HG03457 (cell line): Measurements from ENCODE around the gene KCNIP1.

Experiments
- ATAC-seq: cut with Tn5 transposase; IDR thresholded peaks from one replicate; pipeline ENCODE4 v1.9.1; 2021; ENCODE audit warnings: moderate number of reproducible peaks; ENCODE audit not compliant: unreplicated experiment

The KCNIP1 gene

DNA sequence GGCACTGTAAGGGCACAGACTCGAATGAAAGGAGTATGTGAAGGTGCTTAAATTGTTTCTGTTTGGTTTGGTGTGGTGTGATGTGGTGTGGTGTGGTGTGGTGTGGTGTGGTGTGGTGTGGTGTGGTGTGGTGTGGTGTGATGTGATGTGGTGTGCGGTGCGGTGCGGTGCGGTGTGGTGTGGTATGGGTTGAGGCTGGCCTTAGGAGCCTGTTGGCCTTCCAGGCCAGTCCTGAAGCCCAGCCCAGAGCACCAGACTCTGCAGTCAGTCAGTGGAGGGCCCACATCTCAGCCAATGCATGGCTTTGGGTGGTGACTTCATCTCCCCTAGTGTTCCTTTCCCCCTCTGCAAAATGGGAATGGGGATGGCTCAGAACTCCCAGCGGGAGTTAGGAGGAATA lies 85.8 kb downstream of the KCNIP1 start:
- no peak for ATAC-seq

DNA sequence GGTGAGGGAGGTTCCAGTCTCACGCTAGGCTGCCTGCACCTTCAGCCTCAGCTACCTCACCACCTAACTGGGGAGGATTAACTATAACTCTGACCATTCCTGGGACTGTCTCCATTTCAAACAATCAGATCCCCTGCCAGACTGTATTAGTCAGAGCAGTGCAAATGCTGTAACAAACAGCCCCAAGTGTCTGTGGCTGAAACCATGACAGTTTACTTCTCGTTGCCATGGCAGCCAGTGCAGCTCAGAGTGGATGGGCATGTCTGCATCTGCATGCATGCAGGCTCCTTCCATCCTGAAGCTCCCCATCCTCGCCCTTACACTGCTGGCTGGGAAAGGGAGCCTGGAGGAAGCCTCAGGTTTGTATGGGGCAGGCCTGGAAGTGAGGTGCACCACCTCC lies 86.7 kb downstream of the KCNIP1 start:
- ATAC-seq: no peak

DNA sequence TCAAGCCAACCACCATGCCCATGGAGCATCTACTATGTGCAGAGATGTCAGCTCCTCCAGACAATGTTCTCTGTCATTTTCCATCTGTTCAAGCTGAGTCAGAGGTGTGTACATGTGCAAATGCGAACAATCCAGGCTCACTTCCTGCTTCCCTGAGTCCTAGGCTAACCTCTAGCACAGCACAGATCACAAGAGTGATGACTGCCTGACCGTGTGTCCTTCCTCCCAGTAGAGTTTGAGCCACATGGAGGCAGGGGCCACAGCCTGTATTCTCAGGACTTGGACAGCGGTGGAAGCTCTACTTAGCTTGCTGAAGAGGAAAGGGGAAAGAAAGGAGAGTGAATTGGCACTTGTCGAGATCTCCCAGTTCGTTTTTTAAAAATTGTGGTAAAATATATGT lies 87.2 kb downstream of the KCNIP1 start:
- no peak for ATAC-seq

DNA sequence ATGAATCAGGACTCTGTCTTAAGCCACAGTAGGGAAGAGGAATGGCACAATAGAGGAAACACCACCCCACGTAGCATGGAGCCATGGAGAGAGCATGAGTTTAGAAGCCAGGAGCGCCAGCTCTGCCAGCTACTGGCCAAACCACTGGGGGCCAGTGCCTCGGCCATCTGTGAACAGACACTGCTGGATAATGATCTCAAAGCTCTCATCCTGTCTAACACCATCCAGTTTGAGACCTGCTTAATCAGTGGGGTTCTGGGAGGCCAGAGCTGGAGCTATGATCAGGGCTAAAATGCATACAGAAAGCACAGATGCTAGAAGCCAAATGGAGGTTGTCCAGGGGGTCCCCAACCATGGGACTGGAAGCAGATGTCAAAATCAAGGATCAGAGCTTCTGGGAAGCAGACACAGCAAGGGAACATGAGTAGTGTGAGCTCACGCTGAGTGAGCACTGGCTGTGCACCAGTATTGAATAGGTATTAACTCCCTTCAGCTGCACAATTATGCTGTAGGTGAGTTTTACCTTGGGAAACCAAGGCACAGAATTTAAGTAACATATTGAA lies 92.7 kb downstream of the KCNIP1 start:
- ATAC-seq: no peak

DNA sequence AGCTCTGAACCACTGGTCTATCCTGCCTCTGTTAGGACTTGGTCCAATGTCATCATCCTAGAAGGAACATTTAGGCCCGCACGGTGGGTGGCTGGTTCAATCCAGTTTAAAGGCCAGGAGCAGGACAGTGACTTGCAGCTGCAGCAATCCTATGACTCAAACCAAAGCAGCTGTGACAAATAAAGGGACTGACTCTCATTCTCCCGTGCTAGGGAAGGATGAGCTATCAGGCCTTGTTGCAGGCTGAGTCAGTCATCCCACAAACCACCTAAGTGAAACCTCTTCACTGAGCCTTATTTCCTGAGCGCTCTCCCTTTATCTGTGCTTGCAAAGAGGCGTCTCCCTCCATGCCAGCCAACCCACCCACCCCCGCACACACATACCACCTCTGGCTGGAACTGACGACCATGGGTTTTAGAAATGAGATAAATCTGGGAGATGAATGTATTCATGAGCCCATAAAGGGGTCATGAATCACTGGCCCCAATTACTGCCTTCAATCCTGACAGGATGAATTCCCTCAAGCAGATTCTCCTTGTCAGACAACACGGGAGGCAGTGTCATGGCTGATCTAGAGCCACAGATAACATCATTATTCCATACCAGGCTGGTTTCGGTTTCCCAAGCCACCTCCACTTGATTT lies 93.4 kb downstream of the KCNIP1 start:
- no peak for ATAC-seq

DNA sequence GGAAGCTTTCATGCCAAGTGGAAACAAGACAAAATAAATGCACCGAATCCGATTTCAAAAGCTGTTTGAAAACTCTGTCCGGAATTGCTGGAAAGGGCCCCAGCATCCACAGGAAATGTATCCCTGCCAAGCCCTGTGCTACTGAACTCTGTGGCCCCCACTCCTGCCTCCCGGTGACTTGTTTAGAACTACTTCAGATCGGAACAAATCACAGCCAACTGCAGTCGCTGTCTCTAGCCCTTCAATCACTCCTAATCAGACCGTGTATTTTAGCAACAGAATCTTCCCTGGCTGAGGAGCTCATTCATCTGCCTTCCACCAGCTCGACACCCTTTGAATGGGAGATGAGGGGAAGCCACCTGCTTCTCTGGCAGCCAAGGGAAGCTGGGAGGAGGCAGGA lies 94.1 kb downstream of the KCNIP1 start:
- no peak for ATAC-seq

DNA sequence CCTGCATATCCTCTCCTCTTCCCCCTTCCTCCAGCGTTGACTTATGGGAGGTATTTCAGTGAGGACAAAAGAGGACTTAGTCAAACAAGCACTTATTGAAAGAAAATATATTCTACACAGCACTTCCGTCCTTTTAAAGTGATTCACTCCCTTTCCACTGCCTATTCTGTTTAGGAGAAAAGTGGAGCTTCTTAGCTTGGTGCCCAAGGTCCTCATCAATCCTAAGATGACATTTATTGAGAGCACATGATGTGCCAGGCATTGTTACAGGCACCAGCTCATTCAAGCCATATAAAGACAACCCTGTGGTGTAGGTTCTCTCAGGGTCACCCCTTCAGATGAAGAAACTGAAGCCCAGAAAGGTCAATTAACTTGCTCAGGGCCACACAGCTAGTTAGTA lies 95.9 kb downstream of the KCNIP1 start:
- no peak for ATAC-seq

DNA sequence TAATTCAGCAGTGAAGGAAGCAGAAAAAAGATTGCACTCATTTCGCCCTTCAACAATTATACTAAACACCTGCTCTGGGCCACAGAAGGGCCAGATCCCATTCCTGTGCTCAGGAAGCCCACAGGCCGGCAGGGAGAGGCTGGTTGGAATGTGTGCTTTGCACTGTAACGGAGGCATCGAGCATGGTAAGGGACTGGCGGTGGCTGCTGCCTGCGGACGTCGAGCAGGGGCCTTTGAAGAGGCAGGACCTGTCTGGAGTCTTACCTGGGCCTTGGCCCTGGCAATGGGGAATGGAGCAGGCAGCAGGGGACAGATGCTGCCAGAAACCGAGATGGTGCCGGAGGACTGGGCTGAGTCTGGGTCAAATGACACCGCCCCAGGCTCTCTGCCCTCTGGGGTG lies 97.8 kb downstream of the KCNIP1 start:
- no peak for ATAC-seq

DNA sequence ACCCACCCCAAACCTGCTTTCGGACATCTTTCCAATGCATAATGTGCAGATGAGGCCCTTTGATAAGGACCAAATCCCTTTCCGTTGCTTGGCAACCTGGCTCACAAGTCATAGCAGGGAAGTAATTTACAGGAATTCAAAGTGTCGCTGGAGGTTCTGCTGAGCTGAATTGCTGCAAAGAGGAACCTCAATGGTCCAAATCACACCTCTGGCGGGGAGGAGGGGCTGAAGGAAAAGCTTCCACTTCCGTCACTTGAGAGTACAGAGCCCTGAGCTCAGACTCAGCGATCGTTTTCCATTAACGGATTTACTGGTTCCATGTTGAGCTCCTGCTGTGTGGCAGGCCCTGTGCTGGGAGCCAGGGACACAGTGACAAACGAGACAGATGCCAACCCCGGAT lies 99.3 kb downstream of the KCNIP1 start:
- ATAC-seq: no peak

DNA sequence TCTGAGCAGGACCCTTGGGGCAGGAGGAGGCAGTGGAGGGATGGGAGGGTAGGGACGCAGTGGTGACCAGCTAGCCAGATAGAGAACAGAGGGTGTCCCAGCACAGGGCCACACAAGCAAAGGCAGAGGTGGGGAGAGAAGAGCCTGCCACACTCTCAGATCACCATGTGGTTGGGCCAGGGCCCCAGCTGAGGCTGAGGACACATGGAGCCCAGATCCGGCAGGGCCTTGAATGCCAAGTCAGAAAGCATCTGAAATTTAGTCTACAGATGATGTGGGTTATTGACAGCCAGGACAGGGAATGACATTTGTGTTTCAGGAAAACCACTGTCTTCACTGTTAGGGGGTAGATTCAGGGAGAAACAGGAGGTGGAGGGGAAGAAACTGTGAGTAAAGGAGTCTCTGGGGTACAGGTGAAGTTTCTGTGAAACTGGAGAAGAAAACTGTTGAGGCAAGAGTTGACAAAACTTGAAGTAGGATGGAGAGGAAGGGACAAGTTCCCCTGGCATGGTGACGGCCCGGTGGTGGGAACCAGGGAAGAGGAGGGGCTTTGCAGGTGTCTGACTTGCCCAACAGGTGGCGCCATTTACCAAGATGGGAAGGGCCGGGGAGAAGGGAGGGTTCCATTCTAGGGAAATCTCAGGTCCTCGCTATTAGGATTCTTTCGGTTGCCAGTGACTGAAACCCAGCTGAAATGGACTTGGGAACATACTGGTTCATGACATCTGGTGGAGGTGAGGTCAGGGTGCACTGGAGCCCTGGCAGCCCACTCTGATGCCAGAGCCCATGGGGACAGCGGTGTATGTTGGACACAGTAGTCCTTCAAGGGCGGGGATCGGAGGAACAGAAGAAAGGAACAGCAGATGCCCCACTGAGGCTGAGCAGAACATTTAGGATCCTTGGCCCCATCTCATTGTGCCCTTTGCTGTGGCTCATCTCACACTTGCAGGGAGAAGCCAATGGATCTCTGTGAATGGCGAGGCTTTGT lies 100.1 kb downstream of the KCNIP1 start:
- no peak for ATAC-seq

DNA sequence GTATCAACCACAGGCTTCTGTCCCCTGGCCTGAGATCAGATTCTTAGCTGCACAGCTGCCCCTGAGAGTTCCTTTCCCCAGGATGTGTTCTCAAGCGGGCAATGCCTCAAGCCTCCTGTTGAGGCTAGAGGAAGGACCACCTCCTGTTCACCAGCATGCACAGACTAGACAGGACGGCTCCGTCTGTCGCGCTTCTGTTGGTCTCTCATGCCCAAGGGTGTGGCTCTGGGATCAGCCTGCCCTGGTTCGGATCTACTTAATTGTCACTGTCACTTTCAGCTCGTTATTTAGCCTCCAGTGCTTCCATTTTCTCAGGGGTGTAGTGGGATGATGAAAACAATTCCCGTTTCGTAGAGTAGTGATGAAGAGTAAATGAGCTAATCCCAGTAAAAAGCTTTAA lies 103.1 kb downstream of the KCNIP1 start:
- ATAC-seq: no peak

DNA sequence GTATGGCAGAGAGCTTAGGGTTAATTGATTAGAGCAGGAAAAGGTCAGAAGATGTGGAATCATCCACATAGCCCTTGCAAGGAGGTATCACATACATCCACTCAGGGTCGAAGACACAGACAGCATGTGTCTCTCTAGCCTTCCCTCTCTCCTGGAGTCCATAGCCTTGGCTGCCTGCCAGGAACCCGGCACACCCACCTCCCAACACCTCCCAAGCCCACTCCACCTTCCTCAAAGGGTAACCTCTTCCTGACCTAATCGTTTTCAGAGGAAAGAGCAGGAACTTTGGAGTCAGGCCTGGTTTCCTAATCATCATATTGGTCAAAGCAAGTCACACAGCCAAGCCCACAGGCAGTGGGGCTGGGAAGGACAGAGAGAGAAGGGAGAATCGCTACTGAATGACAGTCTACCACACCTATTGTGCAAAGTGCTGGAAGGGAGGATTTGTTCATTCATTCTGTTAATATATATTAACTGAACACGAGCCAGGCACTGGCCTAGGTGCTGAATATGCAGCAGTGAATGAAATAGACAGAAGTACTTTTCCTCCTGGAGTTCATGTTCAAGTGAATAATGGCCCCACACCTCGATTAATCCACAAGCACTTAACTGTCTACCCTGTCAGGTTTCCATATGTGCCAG lies 107.8 kb downstream of the KCNIP1 start:
- no peak for ATAC-seq

DNA sequence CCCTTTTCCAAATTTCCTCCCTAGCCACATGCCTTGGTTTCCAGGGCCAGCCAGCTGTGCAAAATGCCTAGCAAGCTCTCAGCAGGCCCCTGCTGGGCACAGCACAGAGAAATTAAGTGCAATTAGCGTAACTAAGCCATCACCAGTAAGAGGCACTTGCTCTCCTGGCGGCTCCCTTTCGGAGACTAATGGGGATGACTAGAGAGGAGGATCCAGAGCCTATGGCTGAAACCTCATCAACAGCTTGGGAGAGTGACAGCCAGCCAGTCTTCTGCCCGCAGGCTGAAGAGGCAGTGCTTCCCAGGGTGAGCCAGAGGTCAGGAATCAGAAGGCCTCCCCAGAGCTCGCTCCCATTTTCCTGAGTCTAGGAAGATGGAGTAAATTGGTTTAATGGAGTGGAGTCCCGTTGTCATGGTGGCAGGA lies 108.4 kb downstream of the KCNIP1 start:
- ATAC-seq: no peak

DNA sequence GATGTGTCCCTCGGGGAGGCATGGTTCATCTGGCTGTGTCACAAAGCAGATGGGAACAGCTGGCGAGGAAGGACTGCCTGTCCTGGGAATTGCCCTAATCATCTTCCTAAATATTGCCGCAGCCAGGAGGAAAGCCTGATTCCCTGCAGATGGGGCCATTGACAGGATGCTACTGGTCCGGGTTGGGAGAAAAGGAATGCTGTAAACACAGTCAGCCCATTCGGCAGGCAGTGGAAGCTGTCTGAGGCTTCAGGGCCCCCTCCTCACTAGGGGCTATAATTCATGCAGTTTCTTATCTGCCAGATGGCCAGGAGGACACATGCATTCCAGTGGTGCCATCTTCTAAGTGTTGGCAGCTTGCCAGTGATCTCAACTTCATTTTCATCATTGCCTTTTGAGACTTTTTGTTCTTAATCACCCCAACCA lies 110.3 kb downstream of the KCNIP1 start:
- ATAC-seq: no peak

DNA sequence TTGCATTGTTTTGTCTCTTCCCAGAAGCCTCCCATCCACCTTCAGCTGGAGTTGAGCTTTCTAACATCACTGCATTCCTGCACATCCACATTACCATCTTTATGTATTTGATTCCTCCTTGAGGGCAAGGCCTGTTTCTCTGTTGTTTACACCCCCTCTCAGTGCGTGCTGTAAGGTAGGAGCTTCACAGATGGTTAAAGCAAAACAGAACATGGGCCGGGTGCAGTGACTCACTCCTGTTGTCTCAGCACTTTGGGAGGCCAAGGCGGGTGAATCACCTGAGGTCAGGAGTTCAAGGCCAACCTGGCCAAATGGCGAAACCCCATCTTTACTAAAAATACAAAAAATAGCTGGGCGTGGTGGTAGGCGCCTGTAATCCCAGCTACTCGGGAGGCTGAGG lies 110.9 kb downstream of the KCNIP1 start:
- no peak for ATAC-seq

DNA sequence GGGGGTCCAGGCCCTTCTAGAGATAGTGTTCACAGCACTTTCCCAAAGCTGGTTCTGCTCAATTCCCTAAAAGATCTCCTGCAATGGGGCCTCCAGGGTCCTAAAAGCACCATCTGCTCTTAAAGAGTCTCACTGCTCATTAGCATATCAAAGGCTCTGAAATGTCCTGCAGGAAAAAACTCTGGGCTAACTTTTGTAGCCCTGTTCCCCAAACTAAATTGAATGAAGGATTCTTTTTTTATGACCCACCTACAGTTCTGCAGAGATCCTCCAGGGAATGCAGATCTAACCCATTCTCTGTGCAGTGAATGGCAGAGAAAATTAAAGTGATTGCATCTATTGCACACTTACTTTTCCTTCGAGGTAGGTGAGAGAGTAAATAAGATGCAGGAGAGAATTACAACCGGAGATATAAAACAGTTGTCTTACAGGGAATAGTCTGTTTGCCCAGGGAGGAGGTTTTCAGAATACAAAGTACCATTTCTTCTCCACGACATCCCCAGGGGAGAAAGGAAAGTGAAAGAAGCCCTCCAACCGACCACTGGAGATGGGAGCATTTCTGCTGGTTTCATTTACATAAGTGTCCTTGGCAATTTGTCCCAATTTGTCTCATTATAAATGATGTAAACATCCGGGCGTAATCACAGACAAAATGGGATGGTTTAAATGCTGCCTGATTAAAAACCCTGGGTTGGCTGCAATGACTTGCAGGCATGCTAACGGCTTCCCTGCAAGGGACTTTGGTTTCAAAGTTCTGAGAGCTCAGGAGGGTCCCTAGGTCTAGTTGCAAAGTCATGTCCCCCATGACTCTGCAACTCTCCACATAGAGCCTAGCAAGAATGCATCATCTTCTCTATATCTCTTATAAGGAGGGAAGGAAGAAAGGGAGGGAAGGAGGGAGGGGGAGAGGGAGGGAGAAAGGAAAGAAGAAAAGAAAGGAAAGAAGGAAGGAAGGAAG lies 114.0 kb downstream of the KCNIP1 start:
- no peak for ATAC-seq

DNA sequence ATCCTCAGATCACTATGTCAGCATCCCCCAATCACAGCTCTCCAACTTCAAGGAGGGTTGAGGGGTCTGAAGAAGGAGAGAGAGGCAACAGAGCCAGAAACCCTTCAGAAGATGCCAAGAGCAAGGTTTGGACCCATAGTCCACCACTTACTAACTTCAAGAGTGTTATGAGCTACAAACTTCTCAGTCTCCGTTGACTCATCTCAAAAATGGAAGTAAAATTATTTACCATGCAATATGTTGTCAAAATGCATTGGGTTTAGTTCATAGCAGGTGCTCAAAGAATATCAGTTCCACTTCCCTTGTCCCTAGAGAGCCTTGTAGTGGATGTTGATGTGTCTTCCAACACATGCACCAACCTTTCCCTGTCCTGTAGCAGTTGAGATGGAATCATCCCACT lies 116.0 kb downstream of the KCNIP1 start:
- ATAC-seq: no peak

DNA sequence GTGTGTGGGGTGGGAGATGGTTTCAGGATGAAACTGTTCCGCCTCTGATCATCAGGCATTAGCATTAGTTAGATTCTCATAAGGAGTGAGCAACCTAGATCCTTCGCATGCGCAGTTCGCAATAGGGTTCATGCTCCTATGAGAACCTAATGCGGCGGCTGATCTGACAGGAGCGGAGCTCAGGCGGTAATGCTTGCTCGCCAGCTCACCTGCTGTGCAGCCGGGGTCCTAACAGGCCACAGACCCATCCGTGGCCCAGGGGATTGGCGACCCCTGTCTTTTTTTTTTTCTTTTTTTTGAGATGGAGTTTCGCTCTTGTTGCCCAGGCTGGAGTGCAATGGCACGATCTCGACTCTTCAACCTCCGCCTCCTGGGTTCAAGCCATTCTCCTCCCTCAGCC lies 119.1 kb downstream of the KCNIP1 start:
- ATAC-seq: no peak

DNA sequence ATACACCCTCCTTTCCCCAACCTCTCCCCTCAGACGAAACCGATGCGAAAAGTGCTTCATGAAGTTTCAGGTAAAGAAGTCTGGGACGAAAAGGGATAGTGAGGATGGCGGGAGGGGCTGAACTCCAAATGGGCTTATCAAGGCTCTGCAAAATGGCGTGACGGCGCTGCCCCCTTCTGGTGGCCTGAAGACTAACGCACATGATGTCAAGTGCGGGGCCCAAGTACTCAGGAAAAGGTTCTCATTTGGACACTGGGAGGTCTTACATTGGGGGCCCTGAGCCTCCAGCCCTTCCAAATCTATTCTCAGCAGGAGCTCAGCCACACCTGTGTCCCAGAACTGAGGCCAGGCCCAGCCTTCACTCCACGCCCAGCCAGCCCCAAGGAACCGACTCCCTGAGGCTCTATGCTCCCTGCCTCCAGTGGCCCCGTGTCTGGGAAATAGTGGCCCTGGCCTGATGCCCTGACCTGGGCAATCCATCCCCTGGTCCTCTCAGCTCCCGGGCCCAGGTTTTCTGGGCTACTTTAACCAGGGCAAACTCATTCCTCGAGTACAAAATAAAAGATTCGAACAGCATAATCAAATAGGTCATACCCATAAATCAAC lies 119.9 kb downstream of the KCNIP1 start:
- no peak for ATAC-seq
